Adipocyte (in vitro differentiated cells): ENCODE data around the gene TWIST2.

Source experiments
- DNase-seq: peaks from one replicate; pipeline ENCODE4 v3.0.0-alpha.2; 2015; ENCODE audit warnings: low read depth
- H3K27me3 ChIP-seq: replicated peaks from 2 replicates; pipeline ENCODE4 v1.7.0; 2013; ENCODE audit warnings: mild to moderate bottlenecking, low read length, moderate library complexity; ENCODE audit not compliant: control insufficient read depth, insufficient read depth
- H3K36me3 ChIP-seq: 2 replicates; pipeline ENCODE4 v1.7.0; 2013; ENCODE audit warnings: low read length, mild to moderate bottlenecking, moderate library complexity; ENCODE audit not compliant: control insufficient read depth, insufficient read depth, severe bottlenecking
- H3K4me1 ChIP-seq: 2 replicates; pipeline ENCODE4 v1.7.0; 2013; ENCODE audit warnings: mild to moderate bottlenecking, low read length, moderate library complexity; ENCODE audit not compliant: control insufficient read depth, insufficient read depth
- H3K4me3 ChIP-seq: 2 replicates; pipeline ENCODE4 v1.7.0; 2013; ENCODE audit warnings: mild to moderate bottlenecking, low read length, moderate library complexity
- H3K9ac ChIP-seq: 2 replicates; pipeline ENCODE4 v1.7.0; 2013; ENCODE audit warnings: mild to moderate bottlenecking, low read length, moderate library complexity
- H3K9me3 ChIP-seq: 2 replicates; pipeline ENCODE4 v1.7.0; 2013; ENCODE audit warnings: mild to moderate bottlenecking, low read length, moderate library complexity; ENCODE audit not compliant: control insufficient read depth

TWIST2 gene

DNA sequence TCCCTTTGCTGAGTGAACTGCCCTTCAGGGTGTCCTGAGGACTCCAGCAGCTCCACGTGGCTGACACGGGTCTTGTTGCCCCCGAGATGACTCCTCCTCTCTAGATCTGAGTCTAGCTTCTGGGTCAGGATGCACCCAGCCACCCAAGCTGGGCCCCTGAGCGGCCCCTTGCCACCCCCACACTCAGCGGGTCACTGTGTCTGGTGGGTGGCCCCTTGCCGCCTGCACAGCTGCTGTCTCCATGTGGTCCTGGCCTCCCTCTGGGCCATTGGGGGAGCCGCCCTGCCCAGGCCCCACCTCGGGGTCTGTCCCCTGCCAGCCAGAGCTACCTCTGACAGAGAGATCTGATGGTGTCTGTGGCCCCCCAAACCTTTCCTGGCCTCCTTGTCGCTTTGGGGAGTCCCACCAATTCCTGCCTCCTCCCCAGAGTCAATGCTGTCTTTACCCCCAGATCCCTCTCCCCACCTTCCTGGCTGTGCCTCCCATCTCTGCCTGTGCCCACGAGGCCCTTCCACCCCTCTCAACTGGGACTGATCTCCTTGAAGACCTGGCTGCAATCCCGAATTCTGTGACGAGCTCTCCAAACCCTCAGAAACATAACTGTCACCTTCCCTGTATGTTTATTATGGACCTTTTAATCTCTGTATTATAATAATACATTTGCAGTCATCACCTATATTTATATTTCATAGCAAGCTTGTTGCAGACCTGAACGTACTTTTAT, 46.5 kb downstream of the TWIST2 start:
- Histone ChIP-seq H3K27me3 (no peaks in the 10 kb centered on the region), H3K4me3 (peak overlapping the region; percentile 54), H3K36me3 (peaks cover 28% of the 10 kb centered on the region), H3K9ac (peak overlapping the region; percentile 74), H3K4me1 (peaks cover 79% of the 10 kb centered on the region), H3K9me3 (no peaks in the 10 kb centered on the region)
- no peak for DNase-seq

DNA sequence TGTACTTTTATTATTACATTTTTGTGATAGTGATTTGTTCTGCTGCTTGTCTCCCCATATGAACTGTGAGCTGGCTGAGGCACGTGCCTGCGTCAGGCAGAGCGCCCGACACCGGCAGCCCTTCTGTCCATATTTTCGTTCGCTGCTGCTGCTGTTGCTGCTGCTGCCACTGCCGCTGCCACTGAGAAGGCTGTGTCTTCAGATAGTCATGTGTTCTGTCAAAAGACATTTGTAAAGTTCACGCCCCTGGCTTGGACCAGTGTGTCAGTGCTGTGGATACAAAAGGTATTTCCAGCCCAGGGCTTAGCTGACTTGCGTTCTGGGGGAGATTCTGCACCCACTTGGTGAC, 47.0 kb downstream of the TWIST2 start:
- Histone ChIP-seq H3K4me3 (peak overlapping the region; percentile 54), H3K9me3 (no peaks in the 10 kb centered on the region), H3K4me1 (peaks cover 85% of the 10 kb centered on the region), H3K9ac (peak overlapping the region; percentile 74), H3K27me3 (no peaks in the 10 kb centered on the region), H3K36me3 (peaks cover 23% of the 10 kb centered on the region)
- DNase-seq = no peak

DNA sequence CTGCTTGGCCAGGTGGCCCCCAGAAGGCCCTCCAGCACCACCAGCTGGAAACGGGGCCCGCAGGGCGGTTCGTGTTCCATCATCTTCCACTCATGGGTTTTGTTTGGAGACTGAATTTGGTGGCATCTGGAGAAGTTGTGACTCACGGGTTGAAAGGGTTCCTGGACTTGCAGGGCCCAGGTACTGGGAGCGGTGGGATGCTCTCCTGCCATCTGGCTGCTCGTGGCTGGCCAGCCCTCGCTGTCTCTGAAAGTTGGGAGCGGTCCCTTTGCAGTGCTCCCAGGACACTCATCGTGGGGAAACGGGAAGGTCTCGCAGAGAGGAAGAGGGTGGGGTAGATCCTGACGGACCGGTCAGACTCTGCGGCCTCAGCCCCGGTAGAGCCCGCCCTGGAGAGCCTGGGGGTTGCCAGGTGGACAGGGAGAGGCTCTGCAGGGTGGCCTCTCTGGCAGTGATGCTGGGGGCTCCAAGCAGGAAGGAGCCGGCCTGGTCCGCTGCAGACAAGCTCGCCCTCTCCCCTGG, 47.5 kb downstream of the TWIST2 start:
- H3K4me1 ChIP-seq = peaks cover 90% of the 10 kb centered on the region
- peak overlapping the region; percentile 74 for H3K9ac ChIP-seq
- DNase-seq = no peak
- peaks cover 18% of the 10 kb centered on the region for H3K36me3 ChIP-seq
- no peaks in the 10 kb centered on the region for H3K9me3 ChIP-seq
- peak overlapping the region; percentile 54 for H3K4me3 ChIP-seq
- H3K27me3 ChIP-seq = no peaks in the 10 kb centered on the region

DNA sequence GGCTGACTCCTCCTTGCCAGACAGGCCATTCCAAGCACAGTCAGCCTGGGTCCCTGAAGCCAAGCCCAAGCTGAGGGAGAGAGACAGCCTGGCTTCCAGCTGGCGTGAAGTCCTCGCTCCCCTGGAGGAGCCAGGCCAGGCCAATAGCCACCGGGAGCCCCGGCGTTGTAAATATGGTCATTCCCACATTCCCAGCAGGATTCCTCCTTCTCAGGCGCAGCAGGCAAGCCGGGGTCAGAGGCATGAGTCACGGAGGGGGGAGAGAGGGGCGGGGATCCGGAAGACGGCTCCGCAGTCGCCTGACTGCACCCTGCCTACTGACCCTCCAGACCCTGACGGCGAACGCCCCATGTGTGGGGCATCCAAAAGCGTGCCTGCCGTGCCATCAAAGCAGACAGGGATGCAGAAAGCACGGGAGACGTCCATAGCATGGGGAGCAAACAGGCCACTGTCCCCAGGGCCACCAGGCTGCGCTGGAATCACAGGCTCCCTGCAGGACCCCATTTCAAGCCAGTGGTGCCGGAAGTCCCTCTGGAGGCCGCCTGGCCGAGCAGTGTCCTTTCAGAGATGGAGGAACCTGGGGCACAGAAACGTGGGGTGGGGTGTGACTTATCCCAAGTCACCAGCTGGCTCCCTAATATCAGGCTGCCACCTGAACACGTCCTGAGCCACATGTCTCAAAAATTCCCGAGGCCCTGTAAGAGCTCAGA, 48.2 kb downstream of the TWIST2 start:
- Histone ChIP-seq H3K4me3 (peak overlapping the region; percentile 54), H3K4me1 (peaks cover 96% of the 10 kb centered on the region), H3K27me3 (no peaks in the 10 kb centered on the region), H3K9me3 (no peaks in the 10 kb centered on the region), H3K36me3 (peaks cover 12% of the 10 kb centered on the region), H3K9ac (peak overlapping the region; percentile 74)
- peak; percentile 79 for DNase-seq

DNA sequence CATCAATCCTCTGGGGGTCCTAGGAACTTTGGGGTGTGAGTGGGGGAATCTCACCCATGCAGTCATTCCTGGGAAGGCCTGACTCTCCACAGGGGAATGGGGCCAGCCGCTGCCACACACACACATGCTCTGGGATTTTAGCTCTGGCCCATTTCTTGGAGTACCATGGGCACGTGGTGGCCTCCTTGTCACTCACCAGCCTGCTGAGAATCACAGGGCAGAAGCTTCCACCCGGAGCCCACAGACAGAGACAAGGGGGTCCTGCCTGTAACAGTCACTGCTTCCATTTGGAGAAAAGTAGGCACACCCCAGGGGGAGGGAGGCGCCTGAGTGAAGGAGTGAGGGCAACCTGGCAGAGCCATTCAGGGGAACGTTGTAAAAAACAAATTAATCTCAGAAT, 48.8 kb downstream of the TWIST2 start:
- H3K27me3 ChIP-seq = no peaks in the 10 kb centered on the region
- peaks cover 6% of the 10 kb centered on the region for H3K36me3 ChIP-seq
- no peaks in the 10 kb centered on the region for H3K9me3 ChIP-seq
- peak overlapping the region; percentile 48 for H3K4me3 ChIP-seq
- H3K9ac ChIP-seq = peak overlapping the region; percentile 74
- peaks cover 97% of the 10 kb centered on the region for H3K4me1 ChIP-seq
- no peak for DNase-seq

DNA sequence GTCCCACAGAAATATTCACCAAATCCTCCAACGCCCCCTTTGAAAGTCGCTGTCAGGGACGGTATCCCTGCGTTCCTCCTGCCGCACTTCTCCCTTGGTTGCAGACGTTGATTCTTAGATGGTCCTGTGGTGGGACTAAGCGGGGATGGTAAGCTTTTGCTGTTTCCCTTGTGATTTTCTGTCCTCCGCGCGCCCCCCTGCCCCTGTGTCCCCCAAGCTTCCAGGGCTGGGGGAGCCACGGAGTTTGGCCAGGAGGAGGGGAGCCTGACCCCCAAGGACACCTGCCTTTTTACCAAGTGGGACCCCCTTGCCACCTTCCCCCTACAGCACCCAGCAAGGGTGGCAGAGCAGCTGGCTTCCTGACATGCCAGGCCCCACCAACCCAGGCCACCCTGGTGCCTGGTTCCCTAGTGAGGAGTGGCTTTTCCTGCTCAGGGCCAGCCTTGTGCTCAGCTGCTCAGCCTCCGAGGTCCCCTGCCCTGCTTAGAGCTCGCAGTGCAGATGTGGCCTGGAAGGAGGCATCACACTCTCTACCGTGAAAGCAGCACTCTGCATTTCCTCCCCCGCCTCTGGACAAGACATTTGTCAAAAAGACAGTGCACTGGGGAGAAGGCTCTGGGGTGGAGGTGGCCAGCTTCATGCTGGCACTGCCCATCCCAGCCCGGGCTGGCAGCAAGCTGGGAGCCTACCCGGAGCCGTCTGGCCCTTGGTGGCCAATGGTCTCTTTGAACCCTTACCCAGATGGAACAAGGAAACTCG, 49.4 kb downstream of the TWIST2 start:
- DNase-seq = no peak
- H3K27me3 ChIP-seq = no peaks in the 10 kb centered on the region
- peak overlapping the region; percentile 74 for H3K9ac ChIP-seq
- H3K4me3 ChIP-seq = no peak overlapping the region
- no peaks in the 10 kb centered on the region for H3K36me3 ChIP-seq
- H3K4me1 ChIP-seq = peaks cover 95% of the 10 kb centered on the region
- H3K9me3 ChIP-seq = no peaks in the 10 kb centered on the region

DNA sequence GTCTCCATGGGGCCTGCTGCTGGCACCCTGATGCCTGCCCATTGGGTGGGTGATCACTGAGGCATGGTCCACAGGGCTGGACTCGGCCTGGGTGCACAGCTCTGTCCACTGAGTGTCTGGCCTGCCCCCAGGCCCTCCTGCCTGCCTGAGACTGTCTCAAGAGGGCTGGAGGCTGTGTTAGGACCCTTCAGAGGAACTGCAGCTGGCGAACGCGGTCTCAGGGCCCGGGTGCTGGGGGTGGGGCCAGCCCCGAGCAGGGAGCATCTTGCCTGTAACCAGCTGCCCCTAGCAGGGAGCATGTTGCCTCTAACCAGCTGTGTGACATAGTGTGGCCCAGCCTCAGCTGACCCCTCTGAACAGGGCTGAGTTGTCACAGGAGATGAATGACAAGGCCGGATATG, 50.0 kb downstream of the TWIST2 start:
- no peak overlapping the region for H3K9ac ChIP-seq

DNA sequence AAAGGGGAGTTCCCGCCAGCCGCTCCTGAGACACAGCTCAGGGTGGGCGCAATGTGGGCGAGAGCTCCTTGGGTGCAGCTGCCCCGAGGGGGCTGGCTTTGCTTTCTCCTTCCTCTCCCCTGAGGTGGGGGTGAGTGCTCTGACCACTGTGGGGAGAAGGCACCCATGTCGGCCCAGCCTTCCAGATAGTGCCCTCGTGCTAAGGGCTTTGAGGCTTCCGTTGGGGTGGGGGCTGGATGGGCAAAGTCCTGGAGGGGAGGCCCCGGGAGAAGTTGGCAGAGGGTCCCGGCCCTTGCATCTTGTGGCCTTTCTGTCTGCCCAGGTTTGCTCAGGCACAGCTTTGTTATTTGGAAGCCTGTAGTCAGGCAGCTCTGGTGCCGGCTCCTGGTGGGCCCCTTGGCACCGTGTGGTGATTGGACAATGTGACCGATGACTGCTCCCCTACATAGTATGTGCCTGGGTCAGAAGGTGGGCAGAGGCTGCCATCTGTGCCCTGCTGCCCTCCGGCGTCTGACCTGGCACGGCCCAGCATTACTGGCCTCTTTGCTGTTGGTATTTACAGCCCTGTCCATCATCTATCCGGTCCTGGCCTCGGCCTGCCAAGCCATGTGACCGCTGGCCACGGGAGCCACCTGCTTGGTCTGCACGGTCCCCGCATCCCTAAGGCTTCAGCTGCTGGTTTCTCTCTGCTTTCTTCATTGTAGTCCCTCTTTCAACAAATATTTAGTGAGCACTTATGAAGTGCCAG, 50.8 kb downstream of the TWIST2 start:
- Histone ChIP-seq H3K9ac (no peak overlapping the region), H3K4me3 (no peak overlapping the region), H3K4me1 (peaks cover 83% of the 10 kb centered on the region), H3K9me3 (no peaks in the 10 kb centered on the region), H3K27me3 (no peaks in the 10 kb centered on the region), H3K36me3 (no peaks in the 10 kb centered on the region)
- DNase-seq = no peak

More for the DNA sequence above, 50.0 kb downstream of the TWIST2 start:
- Histone ChIP-seq H3K4me3 (no peak overlapping the region), H3K27me3 (no peaks in the 10 kb centered on the region), H3K36me3 (no peaks in the 10 kb centered on the region), H3K9me3 (no peaks in the 10 kb centered on the region), H3K4me1 (peaks cover 91% of the 10 kb centered on the region)
- DNase-seq = no peak

DNA sequence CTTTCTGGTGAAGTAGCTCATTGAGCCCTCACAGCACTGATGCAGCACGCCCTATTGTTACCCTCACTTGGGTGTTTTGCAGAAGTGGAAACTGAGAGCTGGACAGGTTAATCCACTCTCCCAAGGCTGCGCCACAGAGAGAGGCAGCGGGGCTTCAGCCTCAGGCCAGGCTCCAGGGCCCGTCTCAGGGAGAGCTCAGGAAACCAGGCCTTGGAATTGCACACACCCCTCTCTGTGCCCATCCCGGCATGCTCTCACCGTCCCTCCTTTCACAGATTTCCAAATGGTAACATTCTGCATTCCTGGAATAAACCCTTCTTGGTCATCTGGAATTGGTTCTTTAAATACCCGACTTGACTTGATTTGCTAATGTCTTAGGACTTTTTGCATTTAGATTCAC, 51.5 kb downstream of the TWIST2 start:
- no peaks in the 10 kb centered on the region for H3K9me3 ChIP-seq
- H3K27me3 ChIP-seq = no peaks in the 10 kb centered on the region
- H3K9ac ChIP-seq = no peak overlapping the region
- DNase-seq = peak; percentile 33
- H3K36me3 ChIP-seq = no peaks in the 10 kb centered on the region
- no peak overlapping the region for H3K4me3 ChIP-seq
- H3K4me1 ChIP-seq = peaks cover 76% of the 10 kb centered on the region

DNA sequence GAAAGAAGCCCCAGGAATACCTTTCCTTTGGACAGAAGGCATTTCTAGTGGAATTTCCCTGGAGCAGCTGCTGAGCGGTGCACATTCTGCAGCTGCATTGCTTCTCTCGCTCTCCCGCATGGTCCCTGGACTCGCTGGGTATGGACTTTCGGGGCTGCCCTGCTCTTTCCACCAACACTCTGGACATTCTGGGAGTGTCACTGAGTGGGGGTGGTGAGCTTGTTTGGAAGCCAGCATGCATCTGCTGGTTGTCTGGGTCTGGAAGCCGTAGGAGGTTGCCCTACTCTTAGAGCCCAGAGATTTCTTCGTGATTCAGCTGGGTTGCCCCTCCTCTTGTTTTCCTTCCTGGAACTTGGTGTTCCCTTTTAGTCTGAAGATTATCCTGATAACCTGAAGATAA, 52.6 kb downstream of the TWIST2 start:
- Histone ChIP-seq H3K4me1 (peaks cover 65% of the 10 kb centered on the region), H3K9ac (no peak overlapping the region), H3K4me3 (peak overlapping the region; percentile 1), H3K27me3 (no peaks in the 10 kb centered on the region), H3K9me3 (no peaks in the 10 kb centered on the region), H3K36me3 (no peaks in the 10 kb centered on the region)
- DNase-seq = peak; percentile 29
